Fibroblast of lung (primary cell): ENCODE results near the gene SPTB.

Experiments used
- EZH2 ChIP-seq: IDR thresholded peaks from 2 replicates; pipeline ENCODE4 v1.5.1; 2012; ENCODE audit warnings: low read length, control low read depth, mild to moderate bottlenecking; ENCODE audit errors: missing control alignments
- TF ChIP-seq, protein P1 (sequence below), 2 donors: IDR thresholded peaks in 1 of 2; conservative IDR thresholded peaks in 1 of 2; 1 replicate in 1 of 2; 2 replicates in 1 of 2; pipeline ENCODE4 v1.5.1; 2011 to 2012; ENCODE audit warnings: low read length in 2 of 2, control low read depth in 1 of 2, inconsistent platforms in 1 of 2, low read depth in 1 of 2, mild to moderate bottlenecking in 1 of 2

DNA sequence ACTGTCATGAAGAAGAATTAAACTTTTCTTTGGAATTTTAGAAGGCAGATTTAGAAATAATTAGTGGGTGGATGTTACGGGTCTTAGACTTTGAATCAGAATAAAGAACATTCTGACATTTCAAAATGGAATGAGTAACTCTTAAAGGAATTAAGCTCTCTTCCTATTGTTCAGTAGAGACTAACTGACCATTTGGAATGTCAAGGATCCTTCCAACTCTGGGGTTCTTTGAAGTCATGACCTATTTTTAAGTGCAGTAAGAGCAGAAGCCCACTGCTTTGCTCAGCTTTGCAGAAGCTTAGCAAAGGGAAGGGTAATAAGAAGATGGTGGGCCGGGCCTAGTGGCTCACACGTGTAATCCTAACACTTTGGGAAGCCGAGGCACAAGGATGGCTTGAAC is 38.5 kb upstream of the SPTB start:
- TF ChIP-seq, protein P1, sequence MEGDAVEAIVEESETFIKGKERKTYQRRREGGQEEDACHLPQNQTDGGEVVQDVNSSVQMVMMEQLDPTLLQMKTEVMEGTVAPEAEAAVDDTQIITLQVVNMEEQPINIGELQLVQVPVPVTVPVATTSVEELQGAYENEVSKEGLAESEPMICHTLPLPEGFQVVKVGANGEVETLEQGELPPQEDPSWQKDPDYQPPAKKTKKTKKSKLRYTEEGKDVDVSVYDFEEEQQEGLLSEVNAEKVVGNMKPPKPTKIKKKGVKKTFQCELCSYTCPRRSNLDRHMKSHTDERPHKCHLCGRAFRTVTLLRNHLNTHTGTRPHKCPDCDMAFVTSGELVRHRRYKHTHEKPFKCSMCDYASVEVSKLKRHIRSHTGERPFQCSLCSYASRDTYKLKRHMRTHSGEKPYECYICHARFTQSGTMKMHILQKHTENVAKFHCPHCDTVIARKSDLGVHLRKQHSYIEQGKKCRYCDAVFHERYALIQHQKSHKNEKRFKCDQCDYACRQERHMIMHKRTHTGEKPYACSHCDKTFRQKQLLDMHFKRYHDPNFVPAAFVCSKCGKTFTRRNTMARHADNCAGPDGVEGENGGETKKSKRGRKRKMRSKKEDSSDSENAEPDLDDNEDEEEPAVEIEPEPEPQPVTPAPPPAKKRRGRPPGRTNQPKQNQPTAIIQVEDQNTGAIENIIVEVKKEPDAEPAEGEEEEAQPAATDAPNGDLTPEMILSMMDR (conservative IDR thresholded peaks at IDR 0.05 in 1 of 2, IDR thresholded peaks at IDR 0.05 in 1 of 2; ENCODE audit: low read depth in 1 of 2, low read length in 2 of 2), result no peak
- no peak for TF ChIP-seq EZH2
